ENCODE measurements around the gene PANK2.
"Not testable (repeated sequence)": the region's sequence is repeated elsewhere in the genome, so short reads cannot be mapped to it uniquely, and the experiment has no call there.

The PANK2 gene

DNA sequence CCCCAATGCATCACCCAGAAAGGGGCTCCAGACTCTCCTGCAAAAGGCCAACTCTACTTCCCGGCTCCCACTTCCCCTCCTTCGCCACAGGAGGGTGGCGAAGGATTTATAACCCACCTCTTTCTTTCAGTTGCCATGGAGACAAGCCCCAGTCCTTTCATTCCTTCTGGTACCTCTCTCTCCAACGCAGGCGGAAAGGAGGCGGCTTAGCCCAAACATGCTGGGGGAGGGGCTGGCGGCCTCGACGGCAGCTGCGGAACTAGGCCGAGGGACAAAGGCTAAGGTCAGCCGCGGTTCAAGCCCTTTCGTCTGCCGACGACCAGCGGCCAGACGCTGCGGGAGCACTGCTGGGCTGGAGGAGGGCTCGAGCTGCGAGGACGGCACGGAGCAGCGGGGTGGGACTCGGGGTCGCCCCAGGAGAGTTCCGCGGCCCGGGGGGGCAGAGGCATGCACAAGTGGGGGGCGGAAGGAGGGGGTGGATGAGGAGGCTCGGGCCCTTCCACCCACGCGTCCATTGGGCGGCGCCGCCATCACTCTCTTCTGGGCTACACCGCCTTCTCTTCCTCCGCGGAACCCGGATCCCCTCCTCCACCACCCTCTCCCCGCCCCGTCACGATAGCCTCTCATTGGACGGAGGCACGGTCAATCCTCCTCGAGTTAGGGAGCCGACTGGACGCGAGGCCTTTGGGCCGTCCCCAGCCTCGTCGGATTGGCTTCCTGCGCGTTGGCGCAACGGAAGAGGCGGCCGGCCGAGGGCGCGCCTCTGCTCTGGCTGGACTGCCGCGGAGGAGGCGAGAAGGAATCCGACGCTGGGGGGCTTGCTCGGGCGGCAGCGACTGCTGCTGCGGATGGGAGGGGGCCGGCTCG, at the start of gene PANK2:
Gene PANK2, plus strand, starts transcription at position 766 of the 867 bp plus-strand sequence.
- DNase-seq = peak; percentile 98

DNA sequence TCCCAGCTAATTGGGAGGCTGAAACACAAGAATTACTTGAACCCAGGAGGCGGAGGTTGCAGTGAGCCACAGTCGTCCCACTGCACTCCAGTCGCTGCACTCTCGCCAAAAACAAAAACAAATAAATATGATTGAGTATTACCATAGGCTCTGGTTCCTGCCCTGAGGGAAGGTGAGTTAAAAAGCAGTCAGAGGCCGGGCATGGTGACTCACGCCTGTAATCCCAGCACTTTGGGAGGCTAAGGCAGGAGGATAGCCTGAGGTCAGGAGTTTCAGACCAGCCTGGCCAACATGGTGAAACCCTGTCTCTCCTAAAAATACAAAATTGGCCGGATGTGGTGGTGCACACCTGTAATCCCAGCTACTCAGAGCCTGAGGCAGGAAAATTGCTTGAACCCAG, 49.0 kb upstream of the PANK2 start:
- DNase-seq = peak; percentile 2

- no peak for DNase-seq
Measured at GRCh38 chr20:3842348-3842930, 46.7 kb upstream of the PANK2 start.

GRCh38 chr20:3843490-3843889, 45.7 kb upstream of the PANK2 start:
- DNase-seq = peak; percentile 7

- not testable (repeated sequence) for DNase-seq
Measured at GRCh38 chr20:3843990-3844619, 45.1 kb upstream of the PANK2 start.

GRCh38 chr20:3846378-3846739, 42.8 kb upstream of the PANK2 start:
- DNase-seq = no peak

GRCh38 chr20:3846740-3847428, 42.3 kb upstream of the PANK2 start, which contains the start of gene MAVS:
Gene MAVS, plus strand, starts transcription at chr20:3846834. Its CDS starts 7,791 bp downstream, at chr20:3854625.
- DNase-seq = peak; percentile 34

GRCh38 chr20:3847429-3847940, 41.7 kb upstream of the PANK2 start:
- DNase-seq = no peak

DNA sequence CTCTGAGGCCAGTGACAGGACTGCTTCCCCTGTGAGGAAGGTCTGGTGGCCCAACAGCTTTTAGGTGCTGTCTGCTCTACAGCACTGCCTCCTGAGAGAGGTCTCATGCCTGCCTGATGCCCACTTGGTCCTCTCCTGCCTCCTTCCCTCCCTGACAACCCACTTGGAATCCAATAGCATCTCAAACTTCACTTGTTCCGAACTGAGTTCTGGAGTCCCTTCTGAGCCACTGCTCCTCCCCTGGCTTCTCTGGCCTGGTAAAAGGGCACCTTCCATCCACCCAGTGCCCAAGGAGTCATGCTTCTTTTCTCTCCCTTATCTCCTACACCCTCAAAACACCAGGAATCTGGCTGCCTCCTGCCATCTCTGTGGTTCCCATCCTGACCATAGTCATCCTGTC, 40.6 kb upstream of the PANK2 start:
- DNase-seq = no peak

DNA sequence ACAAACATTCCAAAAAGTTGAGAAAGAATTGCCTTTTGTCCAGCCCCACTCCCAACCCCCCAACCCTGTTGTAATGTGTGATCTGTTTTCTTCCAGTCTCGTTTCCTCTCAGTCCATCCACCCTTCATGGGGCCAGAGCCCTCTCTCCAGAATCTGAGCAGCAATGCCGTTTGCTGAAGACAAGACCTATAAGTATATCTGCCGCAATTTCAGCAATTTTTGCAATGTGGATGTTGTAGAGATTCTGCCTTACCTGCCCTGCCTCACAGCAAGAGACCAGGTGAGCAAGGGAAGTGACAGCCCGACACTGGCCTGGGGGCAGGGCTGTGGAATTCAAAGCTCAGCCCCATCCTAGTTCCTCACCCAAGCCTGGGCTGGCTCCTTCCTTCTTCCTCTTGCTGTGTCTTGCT, 34.7 kb upstream of the PANK2 start:
- DNase-seq = no peak

DNA sequence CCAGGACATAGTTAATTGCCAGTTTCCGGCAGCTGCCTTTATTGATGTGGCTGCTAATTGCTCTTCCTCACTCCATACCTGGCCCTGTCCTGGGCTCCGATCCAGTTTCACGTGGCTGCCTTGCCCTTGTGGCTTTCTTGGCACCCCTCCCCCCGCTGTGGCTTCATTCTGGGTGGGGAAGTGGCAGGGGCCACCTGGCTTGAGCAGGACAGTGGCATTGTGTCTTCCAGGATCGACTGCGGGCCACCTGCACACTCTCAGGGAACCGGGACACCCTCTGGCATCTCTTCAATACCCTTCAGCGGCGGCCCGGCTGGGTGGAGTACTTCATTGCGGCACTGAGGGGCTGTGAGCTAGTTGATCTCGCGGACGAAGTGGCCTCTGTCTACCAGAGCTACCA, 31.8 kb upstream of the PANK2 start:
- DNase-seq = no peak

DNA sequence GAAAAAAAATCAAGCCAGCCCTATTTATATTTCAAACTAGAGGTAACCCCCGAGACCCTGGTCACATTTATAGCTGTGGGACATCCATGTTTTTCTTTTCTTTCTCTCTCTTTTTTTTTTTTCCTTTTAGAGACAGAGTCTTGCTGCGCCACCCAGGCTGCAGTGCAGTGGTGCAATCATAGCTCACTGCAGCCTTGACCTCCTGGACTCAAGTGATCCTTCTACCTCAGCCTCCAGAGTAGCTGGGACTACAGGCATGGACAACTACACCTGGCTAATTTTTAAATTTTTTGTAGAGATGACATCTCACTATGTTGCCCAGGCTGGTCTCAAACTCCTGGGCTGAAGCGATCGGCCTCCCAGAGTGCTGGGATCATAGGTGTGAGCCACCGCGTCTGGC, 30.5 kb upstream of the PANK2 start:
- DNase-seq = no peak

GRCh38 chr20:3861191-3861590, 28.0 kb upstream of the PANK2 start:
- no peak for DNase-seq

GRCh38 chr20:3862333-3862732, 26.9 kb upstream of the PANK2 start:
- DNase-seq = no peak

- no peak for DNase-seq
Measured at GRCh38 chr20:3863317-3863716, 25.9 kb upstream of the PANK2 start.

- DNase-seq = no peak
Measured at GRCh38 chr20:3864518-3864917, 24.7 kb upstream of the PANK2 start.

DNA sequence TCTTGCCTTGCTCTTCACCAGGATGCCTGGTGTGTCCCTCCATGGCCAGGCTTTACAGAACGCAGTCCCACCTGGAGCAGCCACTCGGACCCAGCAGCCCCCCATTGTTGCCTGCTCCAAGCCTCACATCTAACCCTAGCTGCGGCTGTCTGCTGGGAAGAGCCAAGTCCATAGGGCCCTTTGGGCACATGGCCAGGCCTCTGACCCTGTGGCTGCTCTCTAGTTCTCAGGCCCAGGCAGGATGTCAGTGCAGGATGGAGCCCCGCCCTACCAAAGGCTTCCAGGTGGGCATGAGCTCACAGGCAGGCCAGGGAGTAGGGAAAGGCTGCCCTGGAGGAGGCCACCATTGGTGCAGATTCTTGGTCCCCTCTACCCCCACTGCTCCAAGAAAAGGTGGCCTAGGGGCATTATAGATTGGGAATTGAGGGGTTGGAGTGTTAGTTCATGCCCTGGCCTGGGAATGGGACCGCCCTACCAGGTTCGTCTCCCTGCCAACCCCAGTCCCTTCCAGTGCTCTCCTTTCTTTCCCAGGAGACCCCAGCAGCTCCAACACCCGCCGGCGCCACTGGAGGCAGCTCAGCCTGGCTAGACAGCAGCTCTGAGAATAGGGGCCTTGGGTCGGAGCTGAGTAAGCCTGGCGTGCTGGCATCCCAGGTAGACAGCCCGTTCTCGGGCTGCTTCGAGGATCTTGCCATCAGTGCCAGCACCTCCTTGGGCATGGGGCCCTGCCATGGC, 23.9 kb upstream of the PANK2 start:
- DNase-seq = no peak

- DNase-seq = no peak
Measured at GRCh38 chr20:3865887-3866407, 23.2 kb upstream of the PANK2 start.

- no peak for DNase-seq
Measured at GRCh38 chr20:3866464-3866863, 22.7 kb upstream of the PANK2 start.

DNA sequence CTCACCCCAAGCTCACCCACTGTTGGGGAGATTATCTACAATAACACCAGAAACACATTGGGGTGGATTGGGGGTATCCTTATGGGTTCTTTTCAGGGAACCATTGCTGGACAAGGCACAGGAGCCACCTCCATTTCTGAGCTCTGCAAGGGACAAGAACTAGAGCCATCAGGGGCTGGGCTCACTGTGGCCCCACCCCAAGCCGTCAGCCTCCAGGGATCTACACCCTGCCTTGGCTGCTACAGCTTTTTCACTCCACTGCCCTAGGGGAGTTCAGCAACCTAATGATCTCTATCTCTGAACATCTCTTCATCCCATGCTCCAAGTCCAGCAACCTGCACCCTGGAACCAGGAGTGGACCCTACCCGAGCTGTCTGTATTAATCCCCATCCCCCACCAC, 21.4 kb upstream of the PANK2 start:
- DNase-seq = no peak

DNA sequence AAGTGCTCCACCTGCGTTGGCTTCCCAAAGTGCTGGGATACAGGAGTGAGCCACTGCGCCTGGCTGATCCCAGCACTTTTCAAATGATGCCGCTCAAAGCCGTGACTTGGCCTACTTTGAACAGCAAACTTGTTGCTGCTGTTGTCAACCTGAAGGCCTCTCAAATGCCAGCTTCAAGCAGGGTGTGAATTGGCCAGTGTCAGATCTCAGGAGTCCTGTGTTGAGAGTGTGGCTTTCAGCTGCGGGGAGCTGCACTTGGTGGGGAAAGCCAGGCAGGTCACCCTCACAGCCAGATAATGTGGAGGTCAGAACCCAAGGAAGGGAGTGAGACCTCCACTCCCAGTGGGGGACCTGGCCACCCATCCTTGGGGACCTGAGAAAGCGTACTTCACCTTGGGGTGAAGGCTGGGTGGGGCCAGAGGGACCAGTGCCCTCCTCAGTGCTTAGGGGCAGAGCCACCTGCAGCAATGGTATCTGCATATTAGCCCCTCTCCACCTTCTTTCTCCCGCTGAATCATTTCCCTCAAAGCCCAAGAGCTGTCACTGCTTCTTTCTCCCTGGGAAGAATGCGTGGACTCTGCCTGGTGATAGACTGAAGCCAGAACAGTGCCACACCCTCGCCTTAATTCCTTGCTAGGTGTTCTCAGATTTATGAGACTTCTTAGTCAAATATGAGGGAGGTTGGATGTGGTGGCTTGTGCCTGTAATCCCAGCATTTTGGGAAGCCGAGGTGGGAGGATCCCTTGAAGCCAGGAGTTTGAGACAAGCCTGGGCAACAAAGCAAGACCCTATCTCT, 19.1 kb upstream of the PANK2 start:
- no peak for DNase-seq

All from amniotic stem cell (primary cell).